Glutamatergic neuron (in vitro differentiated cells): ENCODE data around the gene LAMC2. TPM values are rescaled to one million over a fixed set of nuclear protein-coding genes. Genes with fewer than 3 reads are reported as not detected.

Experiments used
- DNase-seq: peaks from one replicate; pipeline ENCODE4 v3.0.0; 2022
- H3K27ac Mint-ChIP-seq: one replicate; pipeline ENCODE4 v1.8.0; 2020; ENCODE audit warnings: mild to moderate bottlenecking, mixed read lengths, inconsistent platforms; ENCODE audit not compliant: unreplicated experiment
- H3K27me3 Mint-ChIP-seq: one replicate; pipeline ENCODE4 v1.8.0; 2020; ENCODE audit warnings: mild to moderate bottlenecking, moderate library complexity, mixed read lengths, inconsistent platforms; ENCODE audit not compliant: unreplicated experiment
- H3K36me3 Mint-ChIP-seq: one replicate; pipeline ENCODE4 v1.8.0; 2020; ENCODE audit warnings: mild to moderate bottlenecking, mixed read lengths, inconsistent platforms; ENCODE audit not compliant: unreplicated experiment
- H3K4me1 Mint-ChIP-seq: one replicate; pipeline ENCODE4 v1.8.0; 2020; ENCODE audit warnings: mild to moderate bottlenecking, low read depth, mixed read lengths, inconsistent platforms; ENCODE audit not compliant: unreplicated experiment
- H3K4me3 Mint-ChIP-seq: one replicate; pipeline ENCODE4 v1.8.0; 2020; ENCODE audit warnings: mild to moderate bottlenecking, mixed read lengths, inconsistent platforms; ENCODE audit not compliant: unreplicated experiment
- H3K9me3 Mint-ChIP-seq: one replicate; pipeline ENCODE4 v1.8.0; 2020; ENCODE audit warnings: mild to moderate bottlenecking, moderate library complexity, mixed read lengths, inconsistent platforms; ENCODE audit not compliant: unreplicated experiment
- total RNA-seq: library from RNA; stranded (reverse); fragmentation: NEBNext Ultra II Directional; extraction: Animal tissue kit (Norgen Biotek cat#: 25700); gene quantifications from one replicate; pipeline ENCODE4 v1.2.1, GENCODE V29; 2021; ENCODE audit not compliant: unreplicated experiment
- TF ChIP-seq, protein P1 (sequence below): fragments of 200-600 bp; sonication (generic); IDR thresholded peaks from one replicate; pipeline ENCODE4 v1.5.0; 2021; ENCODE audit not compliant: partially characterized antibody, unreplicated experiment

Gene LAMC2
- total RNA-seq, 1 donor from 2014 or later: 2.8 TPM

DNA sequence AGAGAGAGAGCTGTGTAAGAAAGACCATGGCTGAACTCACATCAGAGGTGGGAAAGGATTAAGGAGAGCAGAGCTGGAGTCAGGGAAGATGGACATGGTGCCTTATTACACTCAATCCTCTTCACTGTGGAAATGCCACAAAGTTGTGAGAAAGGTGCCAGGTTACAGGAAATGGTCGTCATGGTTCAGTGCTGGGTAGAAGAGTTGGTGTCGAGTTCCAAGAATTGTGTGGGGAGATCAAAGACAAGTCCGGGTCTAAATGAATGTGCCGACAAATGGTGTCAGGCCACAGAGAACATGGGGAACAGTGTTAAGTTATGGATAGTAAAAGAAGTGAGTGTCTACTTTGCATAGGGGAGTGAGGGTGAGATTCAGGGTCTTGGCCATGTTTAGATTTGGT lies 40.9 kb downstream of the LAMC2 start:
- H3K4me1 Mint-ChIP-seq: peaks cover 20% of the 10 kb centered on the region
- H3K27me3 Mint-ChIP-seq: no peaks in the 10 kb centered on the region
- H3K36me3 Mint-ChIP-seq: no peaks in the 10 kb centered on the region
- H3K4me3 Mint-ChIP-seq: no peak overlapping the region
- TF ChIP-seq, protein P1, sequence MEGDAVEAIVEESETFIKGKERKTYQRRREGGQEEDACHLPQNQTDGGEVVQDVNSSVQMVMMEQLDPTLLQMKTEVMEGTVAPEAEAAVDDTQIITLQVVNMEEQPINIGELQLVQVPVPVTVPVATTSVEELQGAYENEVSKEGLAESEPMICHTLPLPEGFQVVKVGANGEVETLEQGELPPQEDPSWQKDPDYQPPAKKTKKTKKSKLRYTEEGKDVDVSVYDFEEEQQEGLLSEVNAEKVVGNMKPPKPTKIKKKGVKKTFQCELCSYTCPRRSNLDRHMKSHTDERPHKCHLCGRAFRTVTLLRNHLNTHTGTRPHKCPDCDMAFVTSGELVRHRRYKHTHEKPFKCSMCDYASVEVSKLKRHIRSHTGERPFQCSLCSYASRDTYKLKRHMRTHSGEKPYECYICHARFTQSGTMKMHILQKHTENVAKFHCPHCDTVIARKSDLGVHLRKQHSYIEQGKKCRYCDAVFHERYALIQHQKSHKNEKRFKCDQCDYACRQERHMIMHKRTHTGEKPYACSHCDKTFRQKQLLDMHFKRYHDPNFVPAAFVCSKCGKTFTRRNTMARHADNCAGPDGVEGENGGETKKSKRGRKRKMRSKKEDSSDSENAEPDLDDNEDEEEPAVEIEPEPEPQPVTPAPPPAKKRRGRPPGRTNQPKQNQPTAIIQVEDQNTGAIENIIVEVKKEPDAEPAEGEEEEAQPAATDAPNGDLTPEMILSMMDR: no peak
- no peak overlapping the region for H3K27ac Mint-ChIP-seq
- no peaks in the 10 kb centered on the region for H3K9me3 Mint-ChIP-seq
- DNase-seq: no peak

DNA sequence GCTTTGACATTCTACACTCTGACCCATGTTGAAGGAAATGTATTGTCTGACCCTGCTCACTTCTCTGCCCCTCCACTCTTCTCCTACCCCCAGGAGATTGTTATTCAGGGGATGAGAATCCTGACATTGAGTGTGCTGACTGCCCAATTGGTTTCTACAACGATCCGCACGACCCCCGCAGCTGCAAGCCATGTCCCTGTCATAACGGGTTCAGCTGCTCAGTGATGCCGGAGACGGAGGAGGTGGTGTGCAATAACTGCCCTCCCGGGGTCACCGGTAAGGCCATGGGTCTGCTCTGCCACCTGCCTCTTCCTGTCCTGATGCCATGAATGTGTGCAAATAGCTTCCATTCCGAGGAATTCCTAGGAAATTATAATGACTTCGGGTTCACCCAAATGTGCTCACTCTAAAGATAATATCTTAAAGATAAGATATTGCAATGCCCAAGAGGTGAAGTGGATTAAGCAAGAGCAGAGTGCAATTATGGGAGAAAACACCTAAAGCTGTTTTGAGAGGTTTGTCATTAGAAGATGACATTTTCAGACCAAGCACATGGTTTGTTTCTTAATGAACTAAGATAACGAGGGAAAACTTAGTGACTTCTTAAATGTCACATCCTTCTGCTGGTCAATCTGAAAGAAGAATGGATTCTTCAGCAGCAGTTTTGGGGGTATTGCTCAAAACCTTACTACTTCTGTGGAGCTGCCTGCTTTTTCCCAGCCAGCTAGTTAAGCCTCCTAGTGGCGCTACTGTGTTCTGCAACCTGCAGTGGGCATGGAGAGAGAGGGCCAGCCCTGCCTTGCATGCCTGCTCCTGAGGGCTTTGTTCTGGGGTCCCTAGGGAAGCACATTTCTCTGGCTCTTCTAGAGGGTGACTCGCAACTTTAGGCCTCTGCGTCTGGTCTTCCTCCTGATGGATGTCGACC lies 41.6 kb downstream of the LAMC2 start:
- no peak overlapping the region for H3K4me3 Mint-ChIP-seq
- no peaks in the 10 kb centered on the region for H3K27me3 Mint-ChIP-seq
- no peak overlapping the region for H3K27ac Mint-ChIP-seq
- peaks cover 20% of the 10 kb centered on the region for H3K4me1 Mint-ChIP-seq
- TF ChIP-seq, protein P1: peak; percentile 85
- no peaks in the 10 kb centered on the region for H3K36me3 Mint-ChIP-seq
- DNase-seq: peak; percentile 79
- no peaks in the 10 kb centered on the region for H3K9me3 Mint-ChIP-seq

DNA sequence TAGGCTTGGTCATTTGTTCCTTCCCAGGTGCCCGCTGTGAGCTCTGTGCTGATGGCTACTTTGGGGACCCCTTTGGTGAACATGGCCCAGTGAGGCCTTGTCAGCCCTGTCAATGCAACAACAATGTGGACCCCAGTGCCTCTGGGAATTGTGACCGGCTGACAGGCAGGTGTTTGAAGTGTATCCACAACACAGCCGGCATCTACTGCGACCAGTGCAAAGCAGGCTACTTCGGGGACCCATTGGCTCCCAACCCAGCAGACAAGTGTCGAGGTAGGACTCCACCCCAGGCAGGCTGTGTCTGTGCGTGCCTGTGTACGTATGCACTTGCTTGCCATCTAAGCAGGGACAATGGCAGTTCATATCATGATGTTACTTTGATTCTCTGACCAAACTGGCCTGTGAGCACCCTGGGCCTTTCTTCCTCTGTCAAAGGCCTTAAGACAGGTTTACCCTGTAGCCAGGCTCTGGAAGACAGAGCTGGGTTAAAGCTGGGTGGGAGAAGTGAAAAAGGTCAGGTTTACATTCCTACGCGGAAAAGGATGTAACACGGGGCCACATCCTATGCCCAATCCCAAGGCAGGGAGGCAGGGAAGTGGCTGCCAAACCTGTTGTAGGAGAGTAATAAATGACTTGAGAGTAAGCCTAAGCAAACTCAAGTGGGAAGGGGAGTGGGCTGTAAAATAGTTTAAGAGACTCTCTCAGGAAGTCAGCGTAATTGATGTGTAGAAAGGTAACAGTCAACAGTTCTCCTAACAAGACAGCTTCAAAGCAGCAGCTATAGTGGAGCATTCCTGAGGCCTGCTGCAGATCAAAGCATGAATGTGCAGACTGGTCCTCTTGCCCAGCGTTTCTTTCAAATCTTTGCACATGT lies 42.5 kb downstream of the LAMC2 start:
- TF ChIP-seq, protein P1: peak; percentile 41
- no peak overlapping the region for H3K4me3 Mint-ChIP-seq
- no peaks in the 10 kb centered on the region for H3K36me3 Mint-ChIP-seq
- peaks cover 4% of the 10 kb centered on the region for H3K27me3 Mint-ChIP-seq
- H3K27ac Mint-ChIP-seq: no peak overlapping the region
- peaks cover 20% of the 10 kb centered on the region for H3K4me1 Mint-ChIP-seq
- no peak for DNase-seq
- H3K9me3 Mint-ChIP-seq: no peaks in the 10 kb centered on the region

DNA sequence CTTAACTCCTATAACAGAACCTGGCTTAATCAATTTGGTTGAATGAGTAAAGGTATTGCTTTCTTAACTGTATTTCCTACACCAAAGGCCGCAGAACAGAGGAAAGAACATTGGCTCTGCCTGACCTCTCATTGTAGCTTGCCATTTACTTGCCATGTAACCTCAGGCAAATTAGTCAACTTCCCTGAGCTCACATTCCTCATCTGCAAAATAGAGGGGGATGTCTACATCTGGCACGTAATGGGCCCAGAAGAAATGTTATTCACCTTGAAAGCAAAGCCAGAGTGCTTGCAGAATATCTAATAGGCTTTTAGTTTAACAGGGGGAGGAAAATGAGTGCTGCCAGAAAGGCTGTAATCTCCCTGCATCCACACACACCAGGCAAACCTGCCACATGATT lies 44.3 kb downstream of the LAMC2 start:
- TF ChIP-seq, protein P1: no peak
- Mint-ChIP-seq H3K9me3 (peaks cover 2% of the 10 kb centered on the region), H3K27me3 (peaks cover 4% of the 10 kb centered on the region), H3K36me3 (no peaks in the 10 kb centered on the region), H3K4me3 (no peak overlapping the region), H3K27ac (no peak overlapping the region), H3K4me1 (peaks cover 29% of the 10 kb centered on the region)
- no peak for DNase-seq
